ENCODE measurements around the gene ALK.

ALK gene

DNA sequence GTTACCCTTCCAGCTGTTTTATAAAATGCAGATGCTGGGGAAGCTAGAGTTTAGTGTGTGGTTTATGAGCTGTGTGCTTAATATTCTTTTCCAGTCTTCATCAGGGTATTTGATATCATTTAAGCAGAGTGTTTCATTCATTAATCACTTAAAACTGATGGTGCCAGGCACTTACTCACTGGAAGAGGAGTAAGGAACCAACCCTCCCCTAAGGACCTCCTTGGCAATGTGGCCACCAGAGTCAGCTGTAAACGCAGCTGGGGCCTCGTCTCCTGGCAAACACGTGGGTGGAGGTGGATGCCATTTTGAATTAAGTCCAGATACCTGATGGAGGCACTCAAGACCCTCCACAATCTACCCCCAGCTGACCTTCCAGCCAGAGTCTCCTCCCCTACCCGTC lies 474.5 kb downstream of the ALK start:
- Histone ChIP-seq H3K27me3 (replicated peaks; ENCODE audit: insufficient read depth, low read length) (no peaks in the 10 kb centered on the region), H3K9me2 (replicated peaks; ENCODE audit: insufficient read depth, low read length) (no peaks in the 10 kb centered on the region), H3K4me2 (ENCODE audit: low read depth, low read length) (no peak overlapping the region), H3K79me2 (ENCODE audit: low read length) (no peaks in the 10 kb centered on the region), H2AFZ (ENCODE audit: low read length) (no peak overlapping the region), H3K27ac (ENCODE audit: low read length) (no peak overlapping the region), H3K4me1 (ENCODE audit: low read length) (no peaks in the 10 kb centered on the region), H4K20me1 (ENCODE audit: insufficient read depth, low read length) (no peaks in the 10 kb centered on the region), H3K9me3 (replicated peaks; ENCODE audit: insufficient read depth, low read length) (no peaks in the 10 kb centered on the region), H3K9ac (ENCODE audit: low read length) (no peak overlapping the region), H3K4me3 (ENCODE audit: low read length) (no peak overlapping the region), H3K36me3 (replicated peaks; ENCODE audit: insufficient read depth, low read length) (no peaks in the 10 kb centered on the region), H3F3A (ENCODE audit: insufficient read depth, low read length) (no peaks in the 10 kb centered on the region)
- DNase-seq: no peak
- TF ChIP-seq EZH2phosphoT487 (IDR thresholded peaks at IDR 0.05; ENCODE audit: low read length) (no peak), EZH2 (optimal IDR thresholded peaks at IDR 0.05; ENCODE audit: low read depth, low read length) (no peak)
- TF ChIP-seq, protein P1, sequence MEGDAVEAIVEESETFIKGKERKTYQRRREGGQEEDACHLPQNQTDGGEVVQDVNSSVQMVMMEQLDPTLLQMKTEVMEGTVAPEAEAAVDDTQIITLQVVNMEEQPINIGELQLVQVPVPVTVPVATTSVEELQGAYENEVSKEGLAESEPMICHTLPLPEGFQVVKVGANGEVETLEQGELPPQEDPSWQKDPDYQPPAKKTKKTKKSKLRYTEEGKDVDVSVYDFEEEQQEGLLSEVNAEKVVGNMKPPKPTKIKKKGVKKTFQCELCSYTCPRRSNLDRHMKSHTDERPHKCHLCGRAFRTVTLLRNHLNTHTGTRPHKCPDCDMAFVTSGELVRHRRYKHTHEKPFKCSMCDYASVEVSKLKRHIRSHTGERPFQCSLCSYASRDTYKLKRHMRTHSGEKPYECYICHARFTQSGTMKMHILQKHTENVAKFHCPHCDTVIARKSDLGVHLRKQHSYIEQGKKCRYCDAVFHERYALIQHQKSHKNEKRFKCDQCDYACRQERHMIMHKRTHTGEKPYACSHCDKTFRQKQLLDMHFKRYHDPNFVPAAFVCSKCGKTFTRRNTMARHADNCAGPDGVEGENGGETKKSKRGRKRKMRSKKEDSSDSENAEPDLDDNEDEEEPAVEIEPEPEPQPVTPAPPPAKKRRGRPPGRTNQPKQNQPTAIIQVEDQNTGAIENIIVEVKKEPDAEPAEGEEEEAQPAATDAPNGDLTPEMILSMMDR (IDR thresholded peaks at IDR 0.05; ENCODE audit: low read length): no peak

DNA sequence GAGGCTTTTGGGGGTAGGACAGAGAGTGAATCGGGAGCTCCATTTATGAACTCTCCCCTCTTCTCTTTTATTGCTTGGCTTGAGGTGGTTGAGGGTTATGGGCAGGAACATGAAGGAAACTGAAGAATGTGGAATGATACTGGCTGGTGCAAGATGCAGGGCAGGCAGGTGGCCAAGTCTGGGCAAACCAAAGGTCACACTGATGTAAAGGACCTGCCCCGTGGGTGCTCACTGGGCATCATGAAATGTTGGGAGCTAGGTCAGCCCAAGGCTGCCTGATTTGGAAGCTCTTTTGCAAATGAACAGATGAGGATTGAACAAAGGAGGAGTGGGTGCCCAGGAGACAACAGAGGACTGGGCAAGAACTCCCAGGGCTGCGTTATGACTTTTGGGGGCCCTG lies 477.2 kb downstream of the ALK start:
- Histone ChIP-seq H3K4me3 (ENCODE audit: low read length) (no peak overlapping the region), H3K4me1 (ENCODE audit: low read length) (no peaks in the 10 kb centered on the region), H3K27me3 (replicated peaks; ENCODE audit: insufficient read depth, low read length) (no peaks in the 10 kb centered on the region), H4K20me1 (ENCODE audit: insufficient read depth, low read length) (no peaks in the 10 kb centered on the region), H3K9me2 (replicated peaks; ENCODE audit: insufficient read depth, low read length) (no peaks in the 10 kb centered on the region), H3K36me3 (replicated peaks; ENCODE audit: insufficient read depth, low read length) (no peaks in the 10 kb centered on the region), H3F3A (ENCODE audit: insufficient read depth, low read length) (no peaks in the 10 kb centered on the region), H3K9ac (ENCODE audit: low read length) (no peak overlapping the region), H2AFZ (ENCODE audit: low read length) (no peak overlapping the region), H3K9me3 (replicated peaks; ENCODE audit: insufficient read depth, low read length) (no peaks in the 10 kb centered on the region), H3K27ac (ENCODE audit: low read length) (no peak overlapping the region), H3K4me2 (ENCODE audit: low read depth, low read length) (no peak overlapping the region), H3K79me2 (ENCODE audit: low read length) (no peaks in the 10 kb centered on the region)
- TF ChIP-seq, protein P1 (IDR thresholded peaks at IDR 0.05; ENCODE audit: low read length): no peak
- TF ChIP-seq EZH2phosphoT487 (IDR thresholded peaks at IDR 0.05; ENCODE audit: low read length) (no peak), EZH2 (optimal IDR thresholded peaks at IDR 0.05; ENCODE audit: low read depth, low read length) (no peak)
- DNase-seq: no peak

DNA sequence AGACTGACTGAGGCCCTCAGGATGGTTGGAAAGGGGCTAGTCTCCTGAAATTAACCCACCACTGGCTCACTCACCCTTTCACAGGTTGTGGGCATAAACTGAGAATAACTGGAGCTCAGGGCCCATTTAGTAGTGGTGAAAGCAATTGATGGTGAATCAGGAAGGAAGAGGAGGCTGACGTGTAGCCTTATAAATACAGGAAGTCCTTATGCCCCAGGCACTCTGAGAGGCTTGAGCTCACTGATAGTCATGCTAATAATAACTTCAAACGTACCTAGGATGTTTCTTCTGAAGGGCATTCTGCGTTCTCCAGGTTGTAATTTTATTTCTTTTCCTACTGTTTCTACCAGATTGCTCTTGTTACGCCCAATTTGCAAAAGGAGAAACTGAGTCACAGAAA lies 477.8 kb downstream of the ALK start:
- Histone ChIP-seq H4K20me1 (ENCODE audit: insufficient read depth, low read length) (no peaks in the 10 kb centered on the region), H3K79me2 (ENCODE audit: low read length) (no peaks in the 10 kb centered on the region), H3F3A (ENCODE audit: insufficient read depth, low read length) (no peaks in the 10 kb centered on the region), H3K36me3 (replicated peaks; ENCODE audit: insufficient read depth, low read length) (no peaks in the 10 kb centered on the region), H3K4me2 (ENCODE audit: low read depth, low read length) (no peak overlapping the region), H3K27ac (ENCODE audit: low read length) (no peak overlapping the region), H3K27me3 (replicated peaks; ENCODE audit: insufficient read depth, low read length) (no peaks in the 10 kb centered on the region), H3K4me1 (ENCODE audit: low read length) (no peaks in the 10 kb centered on the region), H3K4me3 (ENCODE audit: low read length) (no peak overlapping the region), H2AFZ (ENCODE audit: low read length) (no peak overlapping the region), H3K9me3 (replicated peaks; ENCODE audit: insufficient read depth, low read length) (no peaks in the 10 kb centered on the region), H3K9me2 (replicated peaks; ENCODE audit: insufficient read depth, low read length) (no peaks in the 10 kb centered on the region), H3K9ac (ENCODE audit: low read length) (no peak overlapping the region)
- TF ChIP-seq EZH2 (optimal IDR thresholded peaks at IDR 0.05; ENCODE audit: low read depth, low read length): no peak
- TF ChIP-seq EZH2phosphoT487 (IDR thresholded peaks at IDR 0.05; ENCODE audit: low read length): no peak
- TF ChIP-seq, protein P1 (IDR thresholded peaks at IDR 0.05; ENCODE audit: low read length): no peak
- peak; percentile 45 for DNase-seq
